Adrenal gland (tissue), 12 donors: ENCODE results near the gene XRN1. TPM values are rescaled to one million over a fixed set of nuclear protein-coding genes. Genes with fewer than 3 reads are reported as not detected.
"Not testable (repeated sequence)": the region's sequence is repeated elsewhere in the genome, so short reads cannot be mapped to it uniquely, and the experiment has no call there.

Experiments used
- DNase-seq, 7 donors: peaks; one replicate each; pipeline ENCODE4 v3.0.0-alpha.2; 2019 to 2020
- H3K27ac ChIP-seq, 5 donors: fragments of 200-600 bp; sonication (generic) in 4 of 5; 1 replicate in 3 of 5; 2 replicates in 2 of 5; pipeline versions ENCODE4 v1.5.1 to v1.8.0; 2016 to 2020; ENCODE audit warnings: mild to moderate bottlenecking in 1 of 5
- H3K27me3 ChIP-seq: fragments of 200-600 bp; 2 replicates; pipeline ENCODE4 v1.8.0; 2021
- H3K36me3 ChIP-seq, 2 donors: fragments of 200-600 bp; replicated peaks in 1 of 2; 1 replicate in 1 of 2; 2 replicates in 1 of 2; pipeline versions ENCODE4 v1.5.1 to v1.8.0; 2018 to 2022
- H3K4me1 ChIP-seq, 2 donors: fragments of 200-600 bp; replicated peaks in 1 of 2; 1 replicate in 1 of 2; 2 replicates in 1 of 2; pipeline versions ENCODE4 v1.5.1 to v1.8.0; 2018 to 2021
- H3K4me3 ChIP-seq, 4 donors: fragments of 200-600 bp; sonication (generic) in 3 of 4; one replicate each; pipeline ENCODE4 v1.5.1; 2016 to 2018
- H3K9me3 ChIP-seq, 3 donors: fragments of 200-600 bp; sonication (generic) in 1 of 3; replicated peaks in 1 of 3; 1 replicate in 2 of 3; 2 replicates in 1 of 3; pipeline versions ENCODE4 v1.5.1 to v1.8.0; 2016 to 2021
- CTCF ChIP-seq, 6 experiments: fragments of 450-650 bp in 4 of 6; fragments of 200-600 bp in 2 of 6; sonication (generic) in 1 of 6; IDR thresholded peaks; 1 replicate in 5 of 6; 2 replicates in 1 of 6; pipeline versions ENCODE4 v1.5.1 to v1.8.0; 2016 to 2021; ENCODE audit warnings: antibody characterized with exemption in 6 of 6, mild to moderate bottlenecking in 2 of 6, moderate library complexity in 1 of 6
- POLR2A ChIP-seq, 2 donors: fragments of 450-650 bp; IDR thresholded peaks; one replicate each; pipeline ENCODE4 v1.6.1; 2017; ENCODE audit warnings: antibody characterized with exemption in 2 of 2, mild to moderate bottlenecking in 2 of 2, moderate library complexity in 1 of 2
- WGBS, 4 donors: extraction: QIAGEN DNeasy Blood & Tissue Kit in 2 of 4; methylation state at CpG; one replicate each; pipeline versions ENCODE4 v1.1.5 to v1.1.7; 2013 to 2017; 5-methylcytosine and 5-hydroxymethylcytosine counted together
- intact Hi-C, 2 donors: fragments of 100-400 bp; cut with DNase I; formaldehyde crosslinking; loops; one replicate each; pipeline versions ENCODE4 v1.14.1 to v1.15.0; 2022 to 2023
- polyA plus RNA-seq, 3 donors: library from polyadenylated mRNA; stranded (reverse); fragments of 200-250 nt in 2 of 3; fragments of 350-450 nt in 1 of 3; fragmentation: Illumina TruSeq in 1 of 3; extraction: RNeasy Lipid Tissue Mini Kit (QIAGEN cat#74804) in 1 of 3; gene quantifications; one replicate each; pipeline ENCODE4 v1.2.3, GENCODE V29; 2013 to 2014
- total RNA-seq, 9 donors: library from RNA; depleted of rRNA in 4 of 9; stranded (reverse); fragments of >200 nt in 4 of 9; fragments of 120-200 nt in 1 of 9; fragmentation: NEBNext Ultra II Directional in 1 of 9; extraction: Animal tissue kit (Norgen Biotek cat#: 25700) in 1 of 9; gene quantifications; one replicate each; pipeline versions ENCODE4 v1.1.0 to v1.2.4, GENCODE V29; 2013 to 2023
- donor health status: healthy with polysubstance abuse.
- donor health status: Bipolar disorder and iron deficiency.
- donor health status: DM: yes; HTN: yes; CAD: no.
- donor health status: DM: no; HTN: no; CAD: no.
- donor health status: DM: no; HTN: no; CAD: no.
- donor health status: DM: yes; HTN: yes; CAD: no.

Gene XRN1
- total and polyA plus RNA-seq, 12 donors = 6.3 to 73.6 (median 31.0) TPM

GRCh38 chr3:142354076-142354475 is 93.8 kb downstream of the XRN1 start:
- intact Hi-C loops = loop anchor here in 1 of 2 donors (10.0 kb wide), 1 partner anchor 51 kb away; no protein-coding TSS in a partner anchor
- peaks cover 0 to 70% of the 10 kb centered on the region in 2 donors for H3K36me3 ChIP-seq
- no peaks in the 10 kb centered on the region for H3K4me1 ChIP-seq
- no peak for DNase-seq
- TF ChIP-seq POLR2A (IDR thresholded peaks at IDR 0.05) = no peak
- no peak for TF ChIP-seq CTCF (IDR thresholded peaks at IDR 0.05)
- H3K4me3 ChIP-seq = no peak overlapping the region
- H3K27me3 ChIP-seq = no peaks in the 10 kb centered on the region
- WGBS, 4 donors = 95 to 99% (median 97%) methylated on average over 5 of the region's 5 CpGs
- H3K9me3 ChIP-seq = no peaks in the 10 kb centered on the region
- H3K27ac ChIP-seq = no peak overlapping the region

DNA sequence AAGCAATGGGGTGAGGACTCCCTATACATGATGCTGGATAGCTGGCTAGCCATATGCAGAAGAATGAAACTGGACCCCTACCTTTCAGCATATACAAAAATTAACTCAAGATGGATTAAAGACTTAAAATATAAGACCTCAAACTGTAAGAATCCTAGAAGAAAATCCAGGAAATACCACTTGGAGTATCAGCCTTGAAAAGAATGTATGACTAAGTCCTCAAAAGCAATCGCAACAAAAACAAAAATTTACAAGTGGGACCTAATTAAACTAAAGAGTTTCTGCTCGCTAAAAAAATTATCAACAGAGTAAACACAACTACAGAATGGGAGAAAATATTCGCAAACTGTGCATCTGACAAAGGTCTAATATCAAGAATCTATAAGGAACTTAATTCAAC is 94.3 kb downstream of the XRN1 start:
- TF ChIP-seq CTCF (IDR thresholded peaks at IDR 0.05) (no peak), POLR2A (IDR thresholded peaks at IDR 0.05) (no peak)
- Histone ChIP-seq H3K4me3 (no peak overlapping the region), H3K9me3 (no peaks in the 10 kb centered on the region), H3K27me3 (no peaks in the 10 kb centered on the region), H3K27ac (no peak overlapping the region), H3K4me1 (no peaks in the 10 kb centered on the region), H3K36me3 (peaks cover 0 to 70% of the 10 kb centered on the region in 2 donors)
- intact Hi-C loops = loop anchor here in 1 of 2 donors (10.0 kb wide), 1 partner anchor 51 kb away; no protein-coding TSS in a partner anchor
- DNase-seq = no peak
- WGBS, 4 donors = 75 to 86% (median 81%) methylated on average over 3 of the region's 3 CpGs

GRCh38 chr3:142352698-142353097 is 95.1 kb downstream of the XRN1 start:
- not testable (repeated sequence) for H3K27ac ChIP-seq, H3K4me1 ChIP-seq, DNase-seq, H3K27me3 ChIP-seq, H3K4me3 ChIP-seq, H3K9me3 ChIP-seq
- peaks cover 0 to 63% of the 10 kb centered on the region in 2 donors for H3K36me3 ChIP-seq
- intact Hi-C loops = loop anchor here in 1 of 2 donors (10.0 kb wide), 1 partner anchor 52 kb away; no protein-coding TSS in a partner anchor
- 96 to 100% (median 98%) methylated on average over 3 of the region's 3 CpGs for WGBS, 4 donors

DNA sequence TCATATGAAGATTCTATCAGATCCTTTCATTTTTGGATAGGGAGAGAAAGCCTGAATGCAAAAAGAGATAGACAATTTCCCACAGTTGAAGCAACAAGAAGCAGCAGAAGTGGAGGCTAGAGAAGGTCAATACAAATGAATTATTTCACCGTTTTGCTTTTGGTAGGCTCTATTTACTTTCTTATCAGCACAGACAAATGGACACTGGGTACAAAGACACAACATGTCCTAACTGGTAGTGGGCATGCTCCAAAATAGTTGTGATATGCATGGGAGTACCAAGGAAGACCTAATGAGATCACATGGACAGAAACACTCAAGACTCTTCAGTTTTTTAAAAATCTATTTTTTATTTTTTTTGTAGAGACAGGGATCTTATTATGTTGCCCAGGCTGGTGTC is 99.4 kb downstream of the XRN1 start:
- H3K36me3 ChIP-seq = peaks cover 0 to 41% of the 10 kb centered on the region in 2 donors
- DNase-seq = no peak
- WGBS, 4 donors = 62 to 81% (median 71%) methylated on average over 1 of the region's 1 CpG
- peak overlapping the region in 2 of 5 donors; percentile 36 to 72 for H3K27ac ChIP-seq
- intact Hi-C loops = no loop called here
- H3K4me3 ChIP-seq = no peak overlapping the region
- no peaks in the 10 kb centered on the region for H3K27me3 ChIP-seq
- H3K4me1 ChIP-seq = peaks cover 0 to 5% of the 10 kb centered on the region in 2 donors
- TF ChIP-seq POLR2A (IDR thresholded peaks at IDR 0.05) = no peak
- H3K9me3 ChIP-seq = no peaks in the 10 kb centered on the region

GRCh38 chr3:142337994-142338393 is 109.8 kb downstream of the XRN1 start:
- no peak overlapping the region for H3K4me3 ChIP-seq
- DNase-seq = peak in 2 of 7 donors; percentile 19 to 25
- peaks cover 0 to 5% (median 0%) of the 10 kb centered on the region in 3 donors for H3K9me3 ChIP-seq
- no peak for TF ChIP-seq CTCF (IDR thresholded peaks at IDR 0.05)
- no peak overlapping the region for H3K27ac ChIP-seq
- WGBS, 4 donors = 77 to 84% (median 80%) methylated on average over 3 of the region's 3 CpGs
- H3K27me3 ChIP-seq = no peaks in the 10 kb centered on the region
- no peaks in the 10 kb centered on the region for H3K4me1 ChIP-seq
- intact Hi-C loops = no loop called here
- peaks cover 0 to 9% of the 10 kb centered on the region in 2 donors for H3K36me3 ChIP-seq
